GM19328 (cell line): Measurements from ENCODE around the gene LIPC.

Experiments
- ATAC-seq: cut with Tn5 transposase; IDR thresholded peaks from one replicate; pipeline ENCODE4 v1.9.1; 2021; ENCODE audit warnings: mild to moderate bottlenecking, moderate library complexity; ENCODE audit not compliant: unreplicated experiment

LIPC gene

DNA sequence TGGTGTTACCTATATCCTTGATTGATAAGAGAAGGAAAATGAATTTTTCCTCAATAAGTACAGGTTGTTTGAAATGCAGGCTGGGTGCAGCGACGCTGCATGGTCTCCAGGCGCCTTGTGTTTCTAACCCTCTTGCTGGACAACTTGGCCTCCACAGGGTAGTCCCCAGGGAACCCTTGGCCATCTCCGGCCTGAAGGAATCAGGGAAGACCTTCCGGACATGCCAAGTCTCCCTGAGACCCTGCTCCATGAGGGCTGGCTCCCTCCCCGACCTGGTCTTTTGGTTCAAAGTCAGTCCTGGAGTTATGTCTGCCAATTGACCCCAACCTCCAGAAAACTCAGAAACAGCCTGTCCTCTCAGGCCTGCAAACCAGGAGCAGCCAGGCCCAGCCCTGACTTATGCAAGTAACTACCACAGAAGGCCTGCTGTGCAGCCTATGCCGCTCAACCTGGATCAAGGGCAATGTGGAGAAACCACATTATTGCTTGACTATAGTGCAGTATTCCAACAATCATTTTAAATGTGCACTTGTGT lies 98.3 kb downstream of the LIPC start:
- no peak for ATAC-seq

DNA sequence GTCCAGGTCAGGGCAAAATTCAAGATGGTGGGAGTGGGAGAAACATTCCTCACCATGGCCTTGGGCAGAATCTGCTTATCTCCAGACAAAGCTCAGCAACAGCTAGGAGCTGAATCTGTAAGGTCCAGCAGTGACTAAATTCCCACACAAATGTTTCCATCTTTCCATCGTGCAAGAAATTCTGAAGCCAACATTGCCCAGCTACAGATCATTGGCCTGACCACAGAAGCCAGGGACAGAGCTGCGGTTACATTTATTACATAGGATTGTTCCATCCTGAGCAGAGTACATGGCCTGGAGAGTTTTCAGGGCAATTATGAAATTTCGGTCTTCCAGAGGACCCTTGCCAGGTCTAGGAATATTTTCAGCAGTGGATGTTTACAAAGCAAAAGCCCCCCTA lies 100.3 kb downstream of the LIPC start:
- no peak for ATAC-seq

DNA sequence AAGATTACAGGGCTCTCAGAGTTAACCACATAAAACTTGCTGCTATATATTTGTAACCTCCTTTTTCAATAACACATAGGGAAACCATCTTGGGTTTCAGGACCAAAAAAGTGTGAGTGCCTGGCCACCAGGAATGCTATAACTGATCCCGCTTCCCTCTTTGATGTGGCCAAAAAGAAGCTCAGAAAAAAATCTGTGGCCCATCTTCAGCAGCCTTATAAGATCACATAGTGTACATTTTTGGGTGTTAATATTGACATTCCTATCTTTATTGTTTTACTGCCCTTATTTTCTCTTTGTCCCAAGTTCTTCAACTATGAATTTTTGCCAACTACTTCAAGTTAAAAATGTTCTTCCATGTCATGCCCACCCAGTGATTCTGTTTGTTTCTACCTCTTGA lies 102.8 kb downstream of the LIPC start:
- ATAC-seq: no peak

DNA sequence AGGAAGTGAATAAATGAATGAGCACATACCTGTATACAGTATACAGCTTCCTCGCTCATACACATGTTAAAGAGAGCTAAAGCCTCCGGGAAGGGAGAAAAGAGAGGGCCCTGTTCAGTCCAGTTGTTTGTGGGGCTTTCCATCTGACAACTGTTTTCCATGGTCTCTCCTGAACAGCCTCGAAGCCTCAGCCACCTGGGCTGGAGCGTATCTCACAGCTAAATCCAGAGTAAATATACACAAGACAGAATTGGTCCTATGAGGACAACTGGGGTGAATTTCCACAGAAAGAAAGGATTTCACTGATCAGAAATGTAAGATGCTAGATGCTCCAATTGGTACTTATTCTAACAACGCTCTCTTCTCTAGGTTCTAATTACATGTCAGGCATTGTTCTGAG lies 103.5 kb downstream of the LIPC start:
- ATAC-seq: no peak

DNA sequence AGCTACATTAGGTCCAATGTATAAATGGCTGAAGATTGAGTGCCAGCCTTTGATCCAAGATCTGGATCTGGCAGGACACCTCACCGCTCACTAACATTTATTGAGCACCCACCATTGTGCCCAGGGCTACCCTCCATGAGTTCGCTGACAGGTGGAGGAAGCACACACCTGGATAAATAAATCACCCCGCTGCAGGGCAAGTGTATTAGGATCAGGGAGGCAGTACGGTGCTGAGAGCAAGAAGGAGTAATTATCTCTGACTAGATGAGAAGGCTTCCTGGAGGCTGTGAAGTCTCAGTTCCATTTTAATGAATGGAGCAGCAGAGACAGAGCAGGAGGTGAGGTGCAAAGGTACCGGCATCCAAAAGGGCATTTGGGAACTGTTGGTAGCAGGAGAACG lies 104.1 kb downstream of the LIPC start:
- ATAC-seq: no peak

- no peak for ATAC-seq
Measured at GRCh38 chr15:58536414-58536813, 104.6 kb downstream of the LIPC start.

- no peak for ATAC-seq
Measured at GRCh38 chr15:58537033-58537432, 105.2 kb downstream of the LIPC start.

- ATAC-seq: no peak
Measured at GRCh38 chr15:58538225-58538727, 106.5 kb downstream of the LIPC start.

DNA sequence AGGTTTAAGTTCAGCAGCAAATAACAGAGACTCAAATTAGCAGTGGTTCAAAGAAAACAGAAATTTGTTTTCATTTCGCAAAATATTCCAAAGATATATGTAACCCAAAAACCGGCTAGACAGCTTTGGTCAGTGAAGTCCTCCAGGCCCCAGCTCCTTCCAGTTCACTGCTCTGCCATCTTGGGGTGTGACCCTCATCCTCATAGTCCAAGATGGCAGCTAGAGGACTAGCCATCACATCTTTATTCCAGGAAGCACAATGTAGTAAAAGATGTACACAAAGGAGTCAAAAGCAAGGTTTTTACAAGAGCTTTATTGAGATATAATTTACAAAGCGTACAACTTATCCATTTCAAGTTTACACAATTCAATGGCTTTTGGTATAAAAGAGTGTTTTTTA lies 107.1 kb downstream of the LIPC start:
- ATAC-seq: no peak

DNA sequence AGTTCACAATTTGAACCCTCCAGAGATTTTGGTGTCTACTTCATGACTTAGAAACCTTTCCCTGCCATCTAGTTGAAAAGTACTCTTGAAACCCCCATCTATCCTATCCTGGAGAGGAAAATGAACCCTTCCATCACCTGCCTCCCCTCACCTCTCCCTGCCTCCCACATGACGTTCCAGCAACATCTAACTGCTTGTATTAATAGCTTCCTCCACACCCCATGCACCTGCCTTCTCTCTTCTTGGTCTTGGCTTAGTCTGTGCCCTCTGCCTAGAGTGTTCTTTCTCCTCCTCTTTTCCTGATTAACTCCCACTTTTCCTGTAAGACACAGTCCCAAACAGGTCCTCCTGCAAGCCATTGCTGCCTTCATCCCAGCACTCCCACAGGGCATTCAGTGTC lies 107.8 kb downstream of the LIPC start:
- ATAC-seq: no peak

- no peak for ATAC-seq
Measured at GRCh38 chr15:58541410-58542087, 109.8 kb downstream of the LIPC start.

DNA sequence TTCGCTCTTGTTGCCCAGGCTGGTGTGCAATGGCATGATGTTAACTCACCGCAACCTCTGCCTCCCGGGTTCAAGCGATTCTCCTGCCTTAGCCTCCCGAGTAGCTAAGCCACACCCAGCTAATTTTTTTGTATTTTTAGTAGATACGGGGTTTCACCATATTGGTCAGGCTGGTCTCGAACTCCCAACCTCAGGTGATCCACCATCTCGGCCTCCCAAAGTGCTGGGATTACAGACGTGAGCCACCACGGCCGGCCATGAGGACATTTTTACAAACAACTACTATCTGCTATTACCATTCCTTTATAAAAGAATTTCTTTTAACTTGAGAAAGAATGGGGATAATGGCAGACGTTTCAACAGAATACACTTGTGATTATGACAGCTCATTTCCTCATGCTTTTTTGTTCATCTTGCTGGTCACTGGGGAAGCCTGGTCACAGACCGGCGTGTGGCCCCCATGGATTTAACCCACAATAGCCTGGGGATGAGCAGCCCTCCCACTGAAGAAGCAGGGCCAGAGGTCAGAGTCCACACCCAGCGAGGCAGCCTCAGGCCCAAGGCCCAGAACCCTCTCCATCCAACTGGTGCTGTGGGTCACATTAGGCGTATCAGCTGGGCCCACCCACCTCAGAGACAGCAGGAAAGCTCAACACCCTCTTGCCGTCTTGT lies 112.0 kb downstream of the LIPC start:
- no peak for ATAC-seq

GRCh38 chr15:58544756-58545155 lies 113.0 kb downstream of the LIPC start:
- no peak for ATAC-seq

DNA sequence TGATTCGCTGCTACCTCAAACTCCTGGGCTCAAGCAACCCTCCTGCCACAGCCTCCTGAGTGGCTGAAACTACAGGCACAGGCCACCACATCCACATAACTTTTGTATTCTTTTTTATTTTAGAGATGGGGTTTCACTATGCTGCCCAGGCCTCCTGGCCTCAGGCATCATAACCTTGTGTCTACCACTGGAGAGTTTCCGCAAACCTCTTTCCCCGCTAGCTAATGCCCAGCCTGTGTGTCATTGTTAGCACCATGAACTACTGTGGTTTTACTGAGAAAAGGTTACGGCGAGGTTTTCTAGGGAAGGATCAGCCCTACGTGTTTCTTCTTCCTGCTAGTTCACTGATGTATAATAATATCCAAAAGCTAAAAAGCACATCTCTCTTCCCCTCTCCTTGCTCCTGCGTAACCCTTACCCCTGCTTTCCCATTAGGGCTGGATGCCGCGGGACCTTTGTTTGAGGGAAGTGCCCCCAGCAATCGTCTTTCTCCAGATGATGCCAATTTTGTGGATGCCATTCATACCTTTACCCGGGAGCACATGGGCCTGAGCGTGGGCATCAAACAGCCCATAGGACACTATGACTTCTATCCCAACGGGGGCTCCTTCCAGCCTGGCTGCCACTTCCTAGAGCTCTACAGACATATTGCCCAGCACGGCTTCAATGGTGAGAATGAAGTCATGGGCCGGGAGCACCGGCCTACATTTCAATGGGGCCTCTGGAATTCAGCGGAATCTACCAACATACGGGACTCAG lies 113.7 kb downstream of the LIPC start:
- ATAC-seq: no peak

- no peak for ATAC-seq
Measured at GRCh38 chr15:58546066-58546591, 114.3 kb downstream of the LIPC start.

DNA sequence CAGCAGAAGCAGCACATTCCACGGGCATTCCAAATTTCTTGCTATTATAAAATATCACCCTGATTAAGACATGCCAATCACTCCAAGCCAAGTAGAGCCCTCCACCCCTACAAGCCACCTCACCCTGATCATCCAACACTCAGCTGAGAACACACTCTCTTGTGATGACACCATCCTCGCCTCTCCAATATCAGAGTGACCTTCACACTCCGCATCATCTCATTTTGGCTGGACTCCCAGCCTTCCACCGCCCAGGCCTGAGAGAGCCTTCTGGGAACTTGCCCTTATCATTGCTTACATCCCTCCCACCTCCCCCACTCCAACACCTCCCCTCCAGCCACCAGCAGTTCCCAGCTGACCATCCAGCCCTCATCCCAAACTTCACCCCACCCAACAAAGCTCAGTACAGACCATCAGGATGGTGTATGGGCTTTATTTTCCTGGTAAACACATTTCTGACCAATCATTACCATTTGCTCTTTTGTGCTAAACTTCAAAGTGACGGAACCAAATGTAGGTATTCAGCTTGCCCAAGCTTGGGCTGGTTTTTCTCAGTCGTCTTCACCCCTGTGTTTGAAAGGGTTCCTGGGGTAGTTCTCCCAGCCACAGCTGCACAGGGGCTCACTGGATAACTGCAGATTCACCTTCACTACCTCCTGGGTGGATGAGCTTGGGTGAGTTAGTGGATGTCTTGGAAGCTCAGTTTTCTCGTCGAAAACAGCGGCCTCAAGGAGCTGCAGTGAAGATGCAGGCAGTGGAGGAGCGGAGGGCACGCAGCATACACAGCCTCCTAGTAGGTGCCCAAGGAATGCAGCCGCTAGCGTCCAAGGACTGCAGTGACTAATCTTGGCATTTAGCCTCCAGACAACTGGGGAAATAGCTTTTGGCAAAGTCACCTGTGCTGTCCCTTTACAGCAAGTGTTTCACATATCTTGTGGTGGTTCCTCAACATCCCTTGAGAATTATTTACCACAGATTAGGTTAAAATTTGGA lies 115.1 kb downstream of the LIPC start:
- no peak for ATAC-seq

DNA sequence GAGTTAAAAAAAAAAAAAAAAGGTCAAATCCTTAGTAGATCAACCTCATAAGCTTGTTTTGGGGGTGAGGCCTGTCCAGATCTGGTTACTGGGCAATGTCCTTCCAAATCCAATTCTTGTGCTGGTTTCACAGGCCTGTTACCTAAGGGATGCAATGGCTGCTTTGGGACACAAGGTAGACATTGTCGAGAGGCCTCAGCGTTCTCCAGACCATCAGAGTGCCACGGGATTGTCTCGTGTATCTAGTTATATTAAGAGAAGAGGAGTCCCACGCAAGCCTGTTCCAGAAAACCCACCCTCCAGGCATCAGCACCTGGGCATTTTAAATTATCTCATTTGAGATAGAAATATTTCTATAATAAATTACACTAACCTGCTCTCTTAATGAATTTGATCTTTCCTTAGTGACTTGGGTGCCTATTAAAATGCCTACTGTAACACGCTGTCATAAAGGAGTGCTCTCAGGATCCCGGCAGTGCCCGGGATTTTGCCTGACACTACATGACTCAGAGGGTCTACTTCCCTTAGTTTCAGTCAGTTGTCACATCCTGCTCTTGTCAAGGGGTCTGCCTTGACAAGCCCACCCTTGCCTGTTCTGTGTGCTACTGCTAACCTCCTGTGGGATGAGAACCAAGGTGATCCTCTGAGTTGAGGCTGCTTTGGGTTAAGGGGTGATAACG lies 116.0 kb downstream of the LIPC start:
- ATAC-seq: no peak

- ATAC-seq: no peak
Measured at GRCh38 chr15:58548308-58549012, 116.7 kb downstream of the LIPC start.
